ENCODE results near the gene GRIK5.

- TF ChIP-seq TAF1 (IDR thresholded peaks at IDR 0.05; ENCODE audit: borderline replicate concordance, insufficient read depth, low read length) = no peak
- TF ChIP-seq SIN3A (IDR thresholded peaks at IDR 0.05; ENCODE audit: borderline replicate concordance, insufficient read depth, low read length) = no peak
- no peak for TF ChIP-seq REST (IDR thresholded peaks at IDR 0.05; ENCODE audit: insufficient read depth in 1 of 2, low read depth in 2 of 2, low read length in 2 of 2)
- TF ChIP-seq POLR2AphosphoS5 (IDR thresholded peaks at IDR 0.05; ENCODE audit: low read depth, low read length) = no peak
These were observed 70.2 kb downstream of the GRIK5 start for GRCh38 chr19:41999878-42000208.

Measured in PFSK-1 (cell line).